Activated CD8-positive, alpha-beta memory T cell treated with anti-CD3 and anti-CD28 coated beads for 24 hours (primary cell): ENCODE results near the gene NUP210L.

Experiments
- DNase-seq: peaks from one replicate; pipeline ENCODE4 v3.0.0-alpha.2; 2020

The NUP210L gene

DNA sequence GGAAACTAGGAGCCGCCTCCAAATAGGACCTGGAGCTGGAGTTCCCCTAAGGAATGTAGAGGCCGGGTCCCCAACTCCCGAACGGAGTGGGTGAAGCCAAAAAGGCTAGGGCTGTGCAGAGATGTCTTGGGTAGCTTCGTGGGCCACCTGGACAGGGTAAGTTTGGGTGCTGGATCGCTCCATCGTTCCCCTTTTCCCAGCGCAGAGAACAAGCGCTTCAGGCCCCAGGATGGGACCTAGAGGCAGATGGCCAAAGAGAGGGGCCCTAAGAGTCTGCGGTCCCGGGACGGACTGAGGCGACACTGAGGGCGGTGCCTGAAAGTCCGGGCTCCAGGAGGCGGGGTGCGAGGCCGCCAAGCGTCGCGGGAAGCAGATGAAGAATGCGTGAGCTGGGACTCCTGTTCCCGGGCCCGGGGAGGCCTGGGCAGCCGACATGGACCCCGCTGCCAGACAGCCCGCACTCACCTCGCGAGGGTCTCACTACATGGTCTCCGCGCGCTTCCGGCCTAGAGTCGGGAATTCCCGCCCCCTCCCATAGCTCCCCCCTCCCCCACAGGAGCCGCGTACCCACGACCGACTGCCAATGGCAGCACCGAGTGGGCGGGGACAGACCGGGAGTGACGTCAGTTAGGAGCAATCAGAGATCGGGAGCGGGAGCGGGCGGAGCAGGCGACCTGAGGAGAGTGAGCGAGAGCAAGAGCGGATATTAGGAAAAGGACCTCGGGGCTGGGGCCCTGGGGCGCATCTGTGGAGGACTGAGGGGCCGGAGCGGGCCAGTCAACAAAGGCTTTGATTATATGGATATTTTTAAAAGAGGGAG lies 191.6 kb downstream of the NUP210L start, which contains the start of gene SLC39A1:
SLC39A1 (minus strand) TSS at position 508 of the 820 bp plus-strand sequence. CDS start 822 bp downstream, outside the sequence.
- peak; percentile 98 for DNase-seq

GRCh38 chr1:153962088-153963029 lies 192.5 kb downstream of the NUP210L start:
- no peak for DNase-seq

DNA sequence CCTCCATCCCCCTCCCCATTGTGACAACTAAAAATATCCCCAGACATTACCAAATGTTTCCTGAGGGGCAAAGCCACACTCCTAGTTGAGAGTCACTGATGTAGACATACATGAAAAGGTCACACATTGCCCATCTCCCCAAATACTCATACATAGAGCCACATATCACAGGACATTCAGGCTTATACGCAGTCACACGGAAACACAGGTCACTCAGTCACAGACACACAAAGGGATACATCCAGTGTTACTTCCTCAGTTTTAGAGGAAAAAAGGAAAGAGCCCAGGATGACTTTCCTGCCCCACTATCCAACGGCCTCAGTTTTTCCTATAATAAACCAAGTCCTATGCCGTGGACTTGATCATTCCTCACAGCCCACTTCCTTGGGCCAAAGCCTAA lies 193.5 kb downstream of the NUP210L start:
- no peak for DNase-seq

DNA sequence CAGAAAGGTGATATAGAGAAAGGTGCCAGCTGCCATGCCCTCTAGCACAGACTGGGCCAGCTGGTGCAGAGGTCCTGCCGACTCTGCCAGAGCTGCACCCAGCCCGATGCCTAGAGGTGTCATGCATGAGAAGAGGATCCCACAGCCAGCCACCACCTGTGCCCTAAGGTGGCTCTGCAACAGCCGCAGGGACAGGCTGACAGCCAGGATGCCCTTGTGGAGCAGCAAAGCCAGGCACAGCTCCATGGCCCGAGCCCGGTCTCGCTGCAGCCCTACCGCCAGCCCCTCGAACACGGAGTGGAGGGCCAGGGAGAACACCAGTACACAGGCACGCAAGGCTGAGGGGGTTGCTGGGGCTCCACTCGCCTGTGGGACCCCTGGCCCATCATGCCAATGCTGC lies 194.7 kb downstream of the NUP210L start:
- no peak for DNase-seq

GRCh38 chr1:153959454-153959853 lies 195.4 kb downstream of the NUP210L start:
- no peak for DNase-seq

GRCh38 chr1:153958961-153959260 lies 196.0 kb downstream of the NUP210L start:
- DNase-seq, result no peak

DNA sequence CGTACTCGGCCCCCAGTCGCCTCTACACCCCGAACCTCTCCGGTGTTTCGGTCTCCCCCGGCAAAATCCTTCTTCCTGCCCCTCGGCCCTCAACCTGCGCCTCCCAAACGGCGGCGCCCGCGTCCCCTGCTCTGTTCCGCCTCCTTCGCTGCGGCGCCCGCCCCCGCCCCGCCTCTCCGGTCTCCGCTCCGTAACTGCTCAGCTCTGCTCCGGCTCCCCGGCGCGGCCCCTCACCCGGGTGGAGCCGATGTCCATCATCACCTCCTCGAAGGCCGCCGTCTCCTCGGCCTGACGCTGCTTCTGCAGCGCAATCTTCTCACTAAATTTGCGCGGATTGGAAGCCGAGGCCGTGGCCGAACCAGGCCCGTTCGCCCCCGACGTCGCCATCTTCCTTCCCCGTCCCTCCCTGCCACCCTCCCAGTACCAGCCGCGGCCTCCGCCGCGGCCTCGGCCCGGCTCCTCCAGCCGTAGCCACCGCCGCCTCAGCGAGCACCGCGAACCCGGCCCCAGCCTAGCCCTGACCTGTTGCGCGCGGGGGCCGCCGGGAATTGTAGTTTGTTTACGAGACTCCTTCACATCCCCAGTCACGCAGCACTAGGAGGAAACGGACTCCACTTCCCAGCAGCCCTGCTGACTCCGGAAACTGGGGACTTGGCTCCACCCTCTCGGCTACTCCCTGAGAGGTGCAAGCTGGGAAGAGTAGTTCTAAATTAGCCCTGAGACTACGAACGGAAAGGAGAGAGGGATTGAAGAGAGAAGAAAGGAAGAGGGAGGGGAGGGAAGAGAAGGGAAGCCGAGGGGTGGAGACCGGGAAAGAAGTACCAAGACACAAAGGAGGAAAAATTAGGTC lies 196.5 kb downstream of the NUP210L start, which contains the start of gene CRTC2:
CRTC2 (minus strand) TSS at position 502 of the 850 bp plus-strand sequence; CDS start at position 387, 115 bp downstream.
- DNase-seq, result peak; percentile 97

GRCh38 chr1:153957744-153958110 lies 197.1 kb downstream of the NUP210L start:
- no peak for DNase-seq

DNA sequence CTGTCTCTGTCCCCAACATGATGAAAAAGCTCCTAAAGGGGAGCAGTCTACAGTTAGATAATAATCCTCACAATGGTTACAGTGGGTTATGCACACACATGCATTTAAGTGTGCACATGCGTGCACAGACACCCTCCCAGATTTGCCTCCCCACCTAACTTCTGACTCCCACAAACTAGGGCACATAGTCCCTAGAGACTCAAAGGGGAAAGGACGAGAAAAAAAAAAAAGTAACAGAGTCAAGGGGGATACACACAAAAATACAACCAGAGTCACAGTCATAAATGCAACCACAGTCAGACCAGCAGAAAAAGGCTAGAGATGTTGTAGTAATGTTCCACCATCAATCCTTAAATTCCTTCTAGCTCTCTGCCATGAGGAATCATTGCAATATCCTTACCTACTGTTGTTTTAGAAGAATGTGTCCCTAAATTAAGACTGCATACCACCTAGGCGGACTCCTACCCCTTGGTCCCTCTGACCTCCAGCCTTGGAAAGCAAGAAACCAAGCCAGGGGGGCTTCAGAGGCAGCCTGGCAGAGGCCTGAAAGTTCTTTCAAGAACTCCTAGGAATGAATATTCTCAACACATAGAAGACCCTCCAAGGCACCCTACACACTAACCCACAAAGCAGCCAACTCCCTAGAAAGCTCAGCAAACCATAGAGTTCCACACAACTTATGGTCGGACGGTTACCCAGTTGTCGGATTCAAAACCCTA lies 197.7 kb downstream of the NUP210L start:
- no peak for DNase-seq

DNA sequence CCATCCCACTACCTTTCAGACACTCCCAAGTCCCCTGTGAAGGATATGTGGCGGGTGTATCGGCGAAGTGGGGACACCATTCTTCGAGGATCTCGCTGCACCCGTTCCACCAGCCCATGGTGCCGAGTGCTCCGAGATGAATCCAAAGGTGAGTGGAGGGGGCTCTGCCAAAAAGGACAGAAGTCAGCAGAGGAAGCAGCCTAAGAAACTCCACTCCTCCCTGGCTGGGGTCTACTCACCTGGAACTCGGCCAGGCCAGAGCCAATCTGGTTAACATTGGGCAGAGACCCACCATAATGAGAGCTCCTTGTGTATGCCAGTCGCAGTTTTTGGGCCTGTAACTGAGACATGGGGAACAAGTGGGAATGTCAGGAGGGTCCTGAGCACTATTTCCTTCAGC lies 200.0 kb downstream of the NUP210L start:
- no peak for DNase-seq

- DNase-seq, result no peak
These were observed 201.0 kb downstream of the NUP210L start for GRCh38 chr1:153953859-153954365.

GRCh38 chr1:153951801-153952200 lies 203.1 kb downstream of the NUP210L start:
- no peak for DNase-seq

DNA sequence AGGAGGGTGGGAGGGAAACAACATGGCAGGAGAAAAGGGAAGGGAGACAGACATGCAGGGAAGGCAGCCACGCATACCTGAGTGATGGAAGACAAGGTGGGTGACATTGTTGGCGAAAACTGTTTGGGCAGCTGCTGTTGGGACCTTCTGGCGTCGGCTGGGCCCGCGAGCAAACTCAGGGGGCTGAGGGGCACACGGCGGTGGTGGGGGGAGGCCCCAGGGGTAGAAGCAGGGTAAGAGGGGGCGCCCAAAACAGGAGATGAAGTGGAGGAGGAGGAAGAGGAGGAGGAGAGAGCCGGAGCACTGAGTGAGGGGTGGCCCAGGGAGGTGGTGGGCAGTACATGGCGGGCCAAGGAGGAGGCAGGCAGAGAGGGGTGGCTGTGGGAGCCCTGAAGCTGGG lies 203.7 kb downstream of the NUP210L start:
- DNase-seq, result no peak

- DNase-seq, result peak; percentile 90
These were observed 208.1 kb downstream of the NUP210L start, which contains the start of gene DENND4B for GRCh38 chr1:153946622-153947241. TSS of gene DENND4B (minus strand) at chr1:153946718. CDS start at chr1:153944374, 2,344 bp downstream.

DNA sequence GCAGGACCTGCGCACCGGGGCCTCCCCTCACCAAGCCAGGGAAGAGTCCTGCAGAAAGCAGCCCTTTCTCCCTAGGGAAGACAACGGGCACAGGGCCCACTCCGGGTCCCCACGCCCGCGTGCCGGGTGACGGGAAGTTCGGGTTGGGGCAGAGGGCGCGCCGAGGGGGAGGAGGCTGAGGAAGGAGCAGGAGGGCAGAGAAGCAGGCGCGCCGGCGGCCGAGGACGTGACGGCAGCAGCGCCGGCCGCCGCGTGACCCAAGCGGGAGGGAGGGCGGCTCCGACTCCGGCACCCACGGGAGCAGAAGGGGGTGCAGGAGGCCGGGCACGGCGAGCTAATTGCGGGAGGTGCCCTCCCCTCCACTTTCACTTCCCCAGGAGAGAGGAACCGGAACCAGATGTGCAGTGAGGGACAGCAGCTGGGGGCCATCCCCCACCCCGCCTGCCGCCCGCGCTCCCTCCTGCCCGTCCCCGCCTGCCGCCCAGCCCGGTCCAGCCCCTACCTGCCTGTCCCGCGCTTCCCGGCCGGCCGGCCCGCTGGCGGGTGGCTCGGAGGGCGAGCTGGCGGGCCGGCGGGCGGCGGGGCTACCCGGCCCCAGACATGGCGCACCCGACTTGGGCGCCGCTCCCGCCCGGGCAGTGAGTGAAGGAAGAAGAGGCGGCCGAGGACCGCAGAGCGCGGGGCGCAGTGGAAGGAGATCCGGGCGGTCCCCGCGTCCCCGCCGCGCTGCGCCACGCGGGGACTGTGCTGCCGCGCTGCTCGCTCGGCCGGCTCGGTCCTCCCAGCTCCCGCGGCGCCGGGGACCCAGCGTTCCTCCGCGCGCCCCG lies 208.9 kb downstream of the NUP210L start:
- peak; percentile 86 for DNase-seq

DNA sequence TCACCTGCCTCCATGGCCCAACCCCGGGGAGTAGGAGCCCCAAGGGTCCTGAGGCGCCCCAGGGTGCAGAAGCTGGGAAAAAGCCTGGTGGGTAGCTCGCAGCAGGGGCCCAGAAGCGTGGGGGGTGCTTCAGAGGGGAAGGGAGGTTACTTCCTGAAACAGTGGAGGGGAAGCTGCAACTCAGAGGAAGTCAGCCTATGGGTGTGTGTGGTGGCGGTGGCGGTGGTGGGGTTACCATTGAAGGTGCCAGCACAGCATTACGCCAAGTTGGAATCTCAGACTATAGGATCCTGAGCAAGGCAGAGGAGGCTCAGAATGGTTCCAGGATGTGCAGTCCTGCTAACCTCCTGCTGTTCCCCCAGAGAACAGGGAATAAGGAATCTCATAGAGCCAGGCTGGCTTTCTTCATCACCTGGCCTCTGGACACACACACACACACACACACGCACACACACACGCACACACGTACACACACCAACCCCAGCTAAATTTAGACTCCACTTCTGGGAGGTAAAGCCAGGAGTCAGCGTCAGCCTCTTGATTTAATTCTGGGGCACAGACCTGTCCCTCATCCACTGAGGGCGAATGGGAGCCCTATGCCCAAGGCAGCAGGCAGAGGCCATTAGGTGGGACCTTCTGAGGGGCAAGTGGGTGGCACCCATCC lies 209.6 kb downstream of the NUP210L start:
- peak; percentile 86 for DNase-seq

DNA sequence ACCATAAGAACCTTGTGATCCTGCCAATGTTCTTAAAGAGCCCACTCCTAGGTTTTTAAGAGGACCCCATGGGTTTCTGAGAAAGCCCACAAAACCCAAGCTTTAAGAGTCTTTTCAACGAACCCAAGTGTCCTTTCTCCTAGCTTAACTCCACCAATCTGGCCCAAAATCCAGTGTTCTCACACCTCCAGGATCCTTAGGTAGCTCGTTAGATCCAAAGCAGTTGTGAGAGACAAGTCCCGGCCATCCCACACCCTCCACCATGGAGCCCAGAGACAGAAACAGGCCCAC lies 210.1 kb downstream of the NUP210L start:
- DNase-seq, result no peak

DNA sequence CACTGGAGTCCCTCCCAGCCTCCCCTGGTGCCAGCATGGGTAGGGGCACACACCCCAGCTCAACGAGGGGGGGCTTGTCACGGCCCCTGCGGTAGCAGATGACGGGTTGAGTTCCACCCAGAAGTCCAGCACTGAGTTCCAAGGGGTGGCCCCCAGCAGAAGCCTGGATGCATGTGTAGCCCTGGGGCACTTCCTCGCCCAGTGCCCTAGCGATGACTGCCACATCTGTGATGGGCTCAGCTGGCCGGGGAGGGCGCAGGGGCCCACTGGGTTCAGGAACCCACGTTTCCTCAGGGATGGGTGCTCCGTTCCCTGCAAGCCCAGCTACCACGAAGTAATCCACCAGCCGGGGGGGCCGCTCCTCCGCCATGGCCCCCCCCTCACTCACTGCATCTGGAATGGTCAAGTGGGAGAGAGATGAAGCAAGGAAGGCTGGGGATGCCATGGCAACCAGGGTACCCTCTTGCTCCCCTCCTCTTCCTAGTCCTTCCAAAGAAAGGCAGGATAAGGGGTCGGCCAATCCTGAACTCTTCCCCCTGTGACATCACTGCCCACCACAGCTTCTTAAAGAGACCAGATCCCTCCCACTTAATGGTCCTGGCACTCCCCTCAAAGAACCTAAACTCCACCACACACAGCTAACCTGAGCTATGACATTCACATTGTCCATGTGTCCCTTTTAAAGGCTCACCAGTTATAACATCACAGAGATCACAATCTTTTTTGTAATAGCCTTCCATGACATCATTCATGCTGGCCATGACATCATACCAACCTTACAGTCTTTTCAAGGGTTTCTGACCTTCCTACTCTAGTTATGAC lies 210.7 kb downstream of the NUP210L start:
- DNase-seq, result no peak
